Common myeloid progenitor, CD34-positive (primary cell): ENCODE results near the gene MGAT5.
A peak's percentile ranks its signal among the peaks of the same experiment; 100 is the strongest.

ENCODE experiments used
- CTCF ChIA-PET: fragments of 350-600 bp; sonication (Branson Sonifier 250); formaldehyde crosslinking; loops from one replicate; lab custom pipeline; 2021; ENCODE audit warnings: antibody characterized with exemption; lab: Charles Lee
- POLR2A ChIA-PET: fragments of 350-600 bp; sonication (Branson Sonifier 250); formaldehyde crosslinking; loops from one replicate; lab custom pipeline; 2021; ENCODE audit warnings: antibody characterized with exemption; lab: Charles Lee
- DNase-seq, 3 donors: peaks; one replicate each; pipeline versions ENCODE4 v3.0.0 to v3.0.0-alpha.2; 2013
- H3K27ac ChIP-seq, 2 experiments: 1 replicate in 1 of 2; 2 replicates in 1 of 2; pipeline ENCODE4 v1.7.0; 2013; ENCODE audit warnings: inconsistent platforms in 2 of 2, low read length in 2 of 2, mild to moderate bottlenecking in 2 of 2, low read depth in 1 of 2, moderate library complexity in 1 of 2; ENCODE audit not compliant: severe bottlenecking in 2 of 2, insufficient read depth in 1 of 2, poor library complexity in 1 of 2
- H3K27me3 ChIP-seq, 5 experiments: replicated peaks in 2 of 5; 1 replicate in 3 of 5; 2 replicates in 2 of 5; pipeline versions ENCODE4 v1.6.1 to v1.7.0; 2013; ENCODE audit warnings: low read length in 4 of 5, mild to moderate bottlenecking in 2 of 5, moderate library complexity in 2 of 5, inconsistent platforms in 1 of 5; ENCODE audit not compliant: insufficient read depth in 5 of 5, control insufficient read depth in 4 of 5
- H3K36me3 ChIP-seq, 4 experiments: 1 replicate in 2 of 4; 2 replicates in 2 of 4; pipeline versions ENCODE4 v1.6.1 to v1.7.0; 2013; ENCODE audit warnings: low read length in 3 of 4, control low read depth in 1 of 4, mild to moderate bottlenecking in 1 of 4; ENCODE audit not compliant: control insufficient read depth in 4 of 4, insufficient read depth in 4 of 4
- H3K4me1 ChIP-seq, 4 experiments: 1 replicate in 3 of 4; 2 replicates in 1 of 4; pipeline versions ENCODE4 v1.6.1 to v1.7.1; 2013; ENCODE audit warnings: low read length in 3 of 4, mild to moderate bottlenecking in 3 of 4, control low read depth in 1 of 4, inconsistent platforms in 1 of 4, moderate library complexity in 1 of 4; ENCODE audit not compliant: control insufficient read depth in 4 of 4, insufficient read depth in 4 of 4; ENCODE audit errors: control extremely low read depth in 1 of 4
- H3K4me3 ChIP-seq, 7 experiments: 1 replicate in 4 of 7; 2 replicates in 3 of 7; pipeline versions ENCODE4 v1.5.1 to v1.7.0; 2013; ENCODE audit warnings: mild to moderate bottlenecking in 7 of 7, low read length in 6 of 7, moderate library complexity in 6 of 7, inconsistent platforms in 2 of 7, low read depth in 2 of 7, control low read depth in 1 of 7; ENCODE audit not compliant: insufficient read depth in 4 of 7, control insufficient read depth in 1 of 7; ENCODE audit errors: extremely low read depth in 1 of 7
- H3K9me3 ChIP-seq, 5 experiments: 1 replicate in 4 of 5; 2 replicates in 1 of 5; pipeline versions ENCODE4 v1.6.1 to v1.7.1; 2013; ENCODE audit warnings: low read length in 4 of 5, mild to moderate bottlenecking in 2 of 5, inconsistent platforms in 1 of 5, low read depth in 1 of 5, moderate library complexity in 1 of 5; ENCODE audit not compliant: control insufficient read depth in 4 of 5, insufficient read depth in 2 of 5; ENCODE audit errors: control extremely low read depth in 1 of 5
- WGBS: methylation state at CpG from one replicate; pipeline ENCODE4 v1.1.5; 2013; ENCODE audit not compliant: insufficient coverage; 5-methylcytosine and 5-hydroxymethylcytosine counted together

MGAT5 gene

DNA sequence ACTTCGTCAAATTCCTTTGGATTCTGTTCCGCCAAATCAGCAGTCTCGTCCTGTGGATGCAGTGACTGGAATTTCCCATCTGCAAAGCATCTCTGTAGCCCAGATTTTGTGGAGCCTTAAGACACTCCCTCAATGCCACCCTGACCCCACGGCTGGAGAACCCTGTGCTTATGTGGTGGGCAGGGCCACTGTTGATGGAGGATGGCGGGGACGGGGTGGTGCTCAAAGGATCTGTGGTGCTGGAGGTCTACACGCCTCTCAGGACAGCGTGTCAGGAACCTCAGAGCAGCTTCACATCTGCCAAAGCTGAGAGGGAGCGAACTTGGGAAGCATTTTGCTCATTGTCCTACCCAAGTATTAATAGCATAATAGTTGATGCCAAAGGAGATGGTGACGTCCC is 200.1 kb downstream of the MGAT5 start:
- peaks cover 0 to 3% (median 2%) of the 10 kb centered on the region in 4 experiments for H3K4me1 ChIP-seq
- no peak overlapping the region for H3K27ac ChIP-seq
- no peak overlapping the region for H3K4me3 ChIP-seq
- WGBS = 94% methylated on average over 9 of the region's 10 CpGs
- CTCF ChIA-PET = interaction anchor here (0.7 to 1.4 kb wide), 2 partner anchors 10 to 13 kb away, joined by 3 read pairs; no protein-coding TSS in a partner anchor
- H3K9me3 ChIP-seq = no peaks in the 10 kb centered on the region
- DNase-seq = no peak
- POLR2A ChIA-PET = no interaction called here
- H3K27me3 ChIP-seq = no peaks in the 10 kb centered on the region
- H3K36me3 ChIP-seq = peaks cover 2 to 27% (median 15%) of the 10 kb centered on the region in 4 experiments

GRCh38 chr2:134454426-134454825 is 200.6 kb downstream of the MGAT5 start:
- Histone ChIP-seq H3K4me3 (no peak overlapping the region), H3K4me1 (peaks cover 0 to 3% (median 2%) of the 10 kb centered on the region in 4 experiments), H3K27me3 (no peaks in the 10 kb centered on the region), H3K27ac (no peak overlapping the region), H3K36me3 (peaks cover 2 to 28% (median 13%) of the 10 kb centered on the region in 4 experiments), H3K9me3 (no peaks in the 10 kb centered on the region)
- ChIA-PET POLR2A (no interaction called here), CTCF (interaction anchor here (1.0 kb wide), 1 partner anchor 441 kb away, joined by 3 read pairs; no protein-coding TSS in a partner anchor)
- 100% methylated on average over 2 of the region's 8 CpGs for WGBS
- DNase-seq = no peak

GRCh38 chr2:134454931-134455330 is 201.1 kb downstream of the MGAT5 start:
- 95% methylated on average over 6 of the region's 6 CpGs for WGBS
- peaks cover 0 to 3% (median 2%) of the 10 kb centered on the region in 4 experiments for H3K4me1 ChIP-seq
- no peak overlapping the region for H3K27ac ChIP-seq
- H3K27me3 ChIP-seq = no peaks in the 10 kb centered on the region
- DNase-seq = no peak
- peaks cover 2 to 28% (median 10%) of the 10 kb centered on the region in 4 experiments for H3K36me3 ChIP-seq
- ChIA-PET CTCF (interaction anchor here (1.0 to 1.2 kb wide), 3 partner anchors 8 to 440 kb away, joined by 3 to 5 read pairs (median 3); no protein-coding TSS in a partner anchor), POLR2A (no interaction called here)
- no peak overlapping the region for H3K4me3 ChIP-seq
- no peaks in the 10 kb centered on the region for H3K9me3 ChIP-seq

DNA sequence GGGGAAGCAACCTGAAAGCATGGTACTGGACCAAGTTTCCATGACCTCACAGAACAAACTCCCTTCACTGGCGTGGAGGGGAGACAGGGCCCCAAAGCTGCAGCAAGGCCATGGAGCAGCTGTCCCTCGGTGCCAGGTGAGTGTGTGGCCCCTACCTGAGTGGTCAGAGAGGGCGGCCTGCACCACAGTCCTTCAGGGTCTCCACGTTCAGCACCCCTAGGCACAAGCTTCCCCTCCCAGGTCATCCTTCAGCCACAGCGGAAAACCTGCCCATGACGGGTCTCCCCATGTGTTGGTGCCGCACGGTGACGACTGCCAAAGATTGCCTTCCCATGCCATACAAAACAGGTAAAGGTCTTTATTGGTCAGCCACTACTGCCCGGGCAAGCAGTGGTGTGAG is 201.6 kb downstream of the MGAT5 start:
- H3K36me3 ChIP-seq = peaks cover 2 to 28% (median 9%) of the 10 kb centered on the region in 4 experiments
- no peaks in the 10 kb centered on the region for H3K9me3 ChIP-seq
- H3K27me3 ChIP-seq = no peaks in the 10 kb centered on the region
- no peak for DNase-seq
- POLR2A ChIA-PET = no interaction called here
- no peak overlapping the region for H3K27ac ChIP-seq
- WGBS = 98% methylated on average over 7 of the region's 10 CpGs
- H3K4me3 ChIP-seq = no peak overlapping the region
- CTCF ChIA-PET = interaction anchor here (1.0 to 1.2 kb wide), 3 partner anchors 9 to 440 kb away, joined by 3 to 5 read pairs (median 3); no protein-coding TSS in a partner anchor
- peaks cover 0 to 3% (median 2%) of the 10 kb centered on the region in 4 experiments for H3K4me1 ChIP-seq

DNA sequence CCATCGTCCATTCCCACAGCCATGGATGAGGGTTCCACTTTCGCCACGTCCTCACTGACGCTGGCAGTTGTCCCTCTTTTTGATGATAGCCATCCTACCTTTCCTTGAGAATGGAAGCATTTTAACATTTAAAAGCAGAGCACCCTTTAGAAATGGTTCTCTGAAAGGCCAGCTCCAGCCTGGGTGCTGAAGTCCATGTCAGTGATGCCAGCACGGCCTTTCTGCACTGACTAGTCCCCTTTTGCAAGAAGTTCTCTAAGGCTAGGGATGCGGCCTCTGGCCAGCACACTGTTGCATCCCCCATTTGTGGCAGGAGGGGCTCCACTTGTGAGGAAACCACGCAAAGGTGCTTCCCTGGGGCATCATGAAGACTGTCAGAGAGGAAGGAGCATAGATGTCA is 203.5 kb downstream of the MGAT5 start:
- 95% methylated on average over 7 of the region's 7 CpGs for WGBS
- CTCF ChIA-PET = no interaction called here
- POLR2A ChIA-PET = no interaction called here

GRCh38 chr2:134457765-134458472 is 204.0 kb downstream of the MGAT5 start:
- ChIA-PET CTCF (no interaction called here), POLR2A (no interaction called here)
- WGBS = 75% methylated on average over 13 of the region's 18 CpGs

More for the DNA sequence above, 203.5 kb downstream of the MGAT5 start:
- peak in 2 of 3 donors; percentile 6 to 22 for DNase-seq
- no peak overlapping the region for H3K27ac ChIP-seq
- no peak overlapping the region for H3K4me3 ChIP-seq
- peaks cover 2 to 28% (median 9%) of the 10 kb centered on the region in 4 experiments for H3K36me3 ChIP-seq
- no peaks in the 10 kb centered on the region for H3K27me3 ChIP-seq
- peaks cover 0 to 3% (median 2%) of the 10 kb centered on the region in 4 experiments for H3K4me1 ChIP-seq
- H3K9me3 ChIP-seq = no peaks in the 10 kb centered on the region

DNA sequence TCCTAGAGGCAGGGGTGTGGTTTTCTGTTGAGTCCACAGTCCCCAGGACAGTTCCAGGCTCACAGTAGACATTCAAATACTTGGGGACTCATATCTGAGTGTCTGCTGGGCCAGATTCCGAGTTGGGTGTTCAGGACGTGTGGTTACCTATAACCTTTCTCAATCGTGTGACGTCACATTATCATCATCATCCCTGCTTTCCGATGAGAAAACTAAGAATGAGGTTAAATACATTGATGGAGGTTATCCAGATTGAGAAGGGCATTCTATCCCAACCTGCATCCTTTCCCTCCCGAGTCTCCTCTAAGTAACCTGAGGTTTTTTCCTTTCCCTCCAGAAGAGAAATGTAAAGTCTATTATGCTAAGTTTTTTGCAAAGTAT is 204.6 kb downstream of the MGAT5 start:
- POLR2A ChIA-PET = no interaction called here

More at GRCh38 chr2:134457765-134458472, 204.0 kb downstream of the MGAT5 start:
- DNase-seq = peak in 1 of 3 donors; percentile 10
- no peaks in the 10 kb centered on the region for H3K9me3 ChIP-seq
- peaks cover 0 to 3% (median 2%) of the 10 kb centered on the region in 4 experiments for H3K4me1 ChIP-seq
- H3K27me3 ChIP-seq = no peaks in the 10 kb centered on the region
- H3K36me3 ChIP-seq = peaks cover 2 to 28% (median 8%) of the 10 kb centered on the region in 4 experiments
- H3K4me3 ChIP-seq = no peak overlapping the region
- no peak overlapping the region for H3K27ac ChIP-seq

More for the DNA sequence above, 204.6 kb downstream of the MGAT5 start:
- no peak for DNase-seq
- H3K27me3 ChIP-seq = no peaks in the 10 kb centered on the region
- peaks cover 0 to 3% (median 2%) of the 10 kb centered on the region in 4 experiments for H3K4me1 ChIP-seq
- H3K27ac ChIP-seq = no peak overlapping the region
- peaks cover 2 to 26% (median 8%) of the 10 kb centered on the region in 4 experiments for H3K36me3 ChIP-seq
- no peaks in the 10 kb centered on the region for H3K9me3 ChIP-seq
- no CpG with 5 or more reads among the region's 6 CpGs for WGBS
- no peak overlapping the region for H3K4me3 ChIP-seq
- CTCF ChIA-PET = no interaction called here
